ENCODE measurements around the gene ZNF730. TPM values are rescaled to one million over a fixed set of nuclear protein-coding genes. Genes with fewer than 3 reads are reported as not detected.
"Not testable (repeated sequence)": the region's sequence is repeated elsewhere in the genome, so short reads cannot be mapped to it uniquely, and the experiment has no call there.

ZNF730 gene
- total and polyA plus RNA-seq, 2 of the 4 experiments (the other 2 are of a cell fraction) = 0.43 to 3.2 TPM

DNA sequence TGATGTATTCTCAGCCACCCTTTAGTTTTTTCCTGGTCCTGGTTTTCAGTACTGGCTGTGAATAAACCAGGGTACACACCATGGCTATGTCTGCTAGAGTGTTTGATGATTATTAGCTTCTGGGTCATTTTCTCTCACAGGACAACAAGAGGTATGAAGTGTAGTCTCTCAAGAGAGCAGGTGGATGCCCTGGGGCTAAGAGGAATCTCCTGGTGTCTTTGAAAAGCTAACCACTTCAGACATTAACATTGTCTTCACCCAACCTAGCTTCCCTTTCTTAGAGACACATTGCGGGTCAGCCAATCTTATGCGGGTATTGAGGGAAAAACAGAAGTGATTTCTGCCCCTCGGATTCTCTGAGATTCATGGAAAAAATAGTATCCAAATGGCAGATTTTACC, 1.6 kb downstream of the ZNF730 start:
- H3K56ac ChIP-seq (ENCODE audit: extremely low read depth, insufficient read depth, low read length) = no peak overlapping the region
- POLR2A ChIA-PET (ENCODE audit: unreplicated experiment) = no interaction called here

DNA sequence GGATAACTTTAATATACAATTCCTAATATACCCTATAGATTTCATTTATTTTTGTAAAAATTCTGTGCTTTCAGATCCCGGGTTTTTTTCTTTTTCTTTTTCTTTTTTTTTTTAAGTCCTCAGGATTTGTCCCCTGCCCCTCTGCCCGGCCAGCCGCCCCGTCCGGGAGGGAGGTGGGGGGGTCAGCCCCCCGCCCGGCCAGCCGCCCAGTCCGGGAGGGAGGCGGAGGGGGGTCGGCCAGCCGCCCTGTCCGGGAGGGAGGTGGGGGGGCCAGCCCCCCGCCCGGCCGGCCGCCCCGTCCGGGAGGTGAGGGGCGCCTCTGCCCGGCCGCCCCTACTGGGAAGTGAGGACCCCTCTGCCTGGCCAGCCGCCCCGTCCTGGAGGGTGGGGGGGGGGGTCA, 17.4 kb downstream of the ZNF730 start:
- CTCF ChIA-PET; dilution Hi-C loops (cut with HindIII; ENCODE audit: low sequenced_read_pairs, unreplicated experiment); H3K4ac ChIP-seq (ENCODE audit: low read depth, low read length); intact Hi-C loops (cut with micrococcal nuclease); H3K4me2 ChIP-seq (ENCODE audit: low read depth, low read length); H2AK9ac ChIP-seq (replicated peaks; ENCODE audit: low read depth, low read length, poor library complexity); H3K18ac ChIP-seq (ENCODE audit: low read depth, low read length); H3K9me1 ChIP-seq (ENCODE audit: insufficient read depth, low read length); H3K56ac ChIP-seq (ENCODE audit: extremely low read depth, insufficient read depth, low read length); H2BK20ac ChIP-seq (ENCODE audit: low read depth, low read length); H3K9me3 ChIP-seq (ENCODE audit: control insufficient read depth, insufficient read depth, low read length); H2AFZ ChIP-seq (replicated peaks; ENCODE audit: low read length, poor library complexity); H4K5ac ChIP-seq (ENCODE audit: low read depth, low read length); H3K14ac ChIP-seq (replicated peaks; ENCODE audit: low read depth, low read length); H3K79me1 ChIP-seq (ENCODE audit: low read depth in 1 of 2, low read length in 2 of 2); H2BK15ac ChIP-seq (ENCODE audit: low read depth, low read length); H2AK5ac ChIP-seq (ENCODE audit: low read depth, low read length); POLR2A ChIA-PET (ENCODE audit: unreplicated experiment); H4K20me1 ChIP-seq (ENCODE audit: insufficient read depth, low read length); BruUV-seq (replicated peaks); ATAC-seq (ENCODE audit: low read depth); H3K4me1 ChIP-seq (ENCODE audit: control insufficient read depth, insufficient read depth, low read length); H3K27ac ChIP-seq (ENCODE audit: insufficient read depth, low read length); H4K91ac ChIP-seq (ENCODE audit: insufficient read depth, low read depth, low read length); H4K8ac ChIP-seq (ENCODE audit: low read depth in 2 of 2, low read length in 2 of 2); H3K36me3 ChIP-seq (ENCODE audit: control insufficient read depth, insufficient read depth, low read length); H3K27me3 ChIP-seq (ENCODE audit: control insufficient read depth, insufficient read depth, low read length); DNase-seq; H3K9ac ChIP-seq (ENCODE audit: low read depth, low read length); H2BK120ac ChIP-seq (ENCODE audit: low read depth, low read length); in situ Hi-C loops (cut with MboI; ENCODE audit: low sequenced_read_pairs); H3K4me3 ChIP-seq (ENCODE audit: insufficient read depth, low read depth, low read length); H2BK5ac ChIP-seq (ENCODE audit: low read depth, low read length, poor library complexity, severe bottlenecking); H3K23ac ChIP-seq (ENCODE audit: low read depth, low read length): not testable (repeated sequence)
- WGBS, 2 experiments (ENCODE audit: extremely low coverage in 2 of 2, insufficient read length in 1 of 2) = no CpG with 5 or more reads among the region's 24 CpGs

More for the DNA sequence above, 1.6 kb downstream of the ZNF730 start:
- no peaks in the 10 kb centered on the region for H3K9me1 ChIP-seq (ENCODE audit: insufficient read depth, low read length)
- no peak overlapping the region for H3K4me3 ChIP-seq (ENCODE audit: insufficient read depth, low read depth, low read length)
- H2BK15ac ChIP-seq (ENCODE audit: low read depth, low read length) = no peak overlapping the region
- intact Hi-C loops (cut with micrococcal nuclease) (loop anchor here (5.0 to 10.0 kb wide), 2 partner anchors 136 to 279 kb away; partner anchors contain the start of genes ZNF724 and ZNF91), in situ Hi-C loops (cut with MboI; ENCODE audit: low sequenced_read_pairs) (no loop called here), dilution Hi-C loops (cut with HindIII; ENCODE audit: low sequenced_read_pairs, unreplicated experiment) (no loop called here)
- no peak overlapping the region for H2AK5ac ChIP-seq (ENCODE audit: low read depth, low read length)
- no peak overlapping the region for H2AK9ac ChIP-seq (replicated peaks; ENCODE audit: low read depth, low read length, poor library complexity)
- no peak overlapping the region for H3K9ac ChIP-seq (ENCODE audit: low read depth, low read length)
- H3K27me3 ChIP-seq (ENCODE audit: control insufficient read depth, insufficient read depth, low read length) = no peaks in the 10 kb centered on the region
- ATAC-seq (ENCODE audit: low read depth) (no peak), DNase-seq (no peak)
- no peaks in the 10 kb centered on the region for H3K4me1 ChIP-seq (ENCODE audit: control insufficient read depth, insufficient read depth, low read length)
- WGBS, 2 experiments (ENCODE audit: extremely low coverage in 2 of 2, insufficient read length in 1 of 2) = no CpG with 5 or more reads among the region's 3 CpGs
- H3K9me3 ChIP-seq (ENCODE audit: control insufficient read depth, insufficient read depth, low read length) = no peaks in the 10 kb centered on the region
- H2BK120ac ChIP-seq (ENCODE audit: low read depth, low read length) = no peak overlapping the region
- H4K91ac ChIP-seq (ENCODE audit: insufficient read depth, low read depth, low read length) = no peak overlapping the region
- no peak overlapping the region for H4K5ac ChIP-seq (ENCODE audit: low read depth, low read length)
- CTCF ChIA-PET = interaction anchor here (0.7 kb wide), 1 partner anchor 65 kb away, joined by 3 read pairs; no protein-coding TSS in a partner anchor
- no peak for TF ChIP-seq MAZ (IDR thresholded peaks at IDR 0.05; ENCODE audit: borderline replicate concordance, low read depth, low read length)
- TF ChIP-seq MAFK (IDR thresholded peaks at IDR 0.05; ENCODE audit: low read depth, low read length) = no peak
- TF ChIP-seq RAD21 (IDR thresholded peaks at IDR 0.05; ENCODE audit: low read length) = no peak
- no peaks in the 10 kb centered on the region for H4K20me1 ChIP-seq (ENCODE audit: insufficient read depth, low read length)
- H3K14ac ChIP-seq (replicated peaks; ENCODE audit: low read depth, low read length) = no peak overlapping the region
- H3K79me1 ChIP-seq (ENCODE audit: low read depth in 1 of 2, low read length in 2 of 2) = peaks cover 0 to 3% of the 10 kb centered on the region in 2 experiments; a peak in 1 of 4 replicates
- H3K4me2 ChIP-seq (ENCODE audit: low read depth, low read length) = no peak overlapping the region
- no peak overlapping the region for H2BK20ac ChIP-seq (ENCODE audit: low read depth, low read length)
- H2BK5ac ChIP-seq (ENCODE audit: low read depth, low read length, poor library complexity, severe bottlenecking) = no peak overlapping the region
- no peak overlapping the region for H3K23ac ChIP-seq (ENCODE audit: low read depth, low read length)
- BruUV-seq (replicated peaks) = no TSS peak
- H3K36me3 ChIP-seq (ENCODE audit: control insufficient read depth, insufficient read depth, low read length) = no peaks in the 10 kb centered on the region
- H3K27ac ChIP-seq (ENCODE audit: insufficient read depth, low read length) = no peak overlapping the region
- no peak overlapping the region for H2AFZ ChIP-seq (replicated peaks; ENCODE audit: low read length, poor library complexity)
- H4K8ac ChIP-seq (ENCODE audit: low read depth in 2 of 2, low read length in 2 of 2) = no peak overlapping the region
- no peak overlapping the region for H3K18ac ChIP-seq (ENCODE audit: low read depth, low read length)
- H3K4ac ChIP-seq (ENCODE audit: low read depth, low read length) = no peak overlapping the region

Measured in IMR-90 (cell line).